Trophoblast cell (in vitro differentiated cells and primary cell): ENCODE results near the gene MDK.
"Not testable (repeated sequence)": the region's sequence is repeated elsewhere in the genome, so short reads cannot be mapped to it uniquely, and the experiment has no call there.

Experiments
- DNase-seq, 2 donors: peaks; one replicate each; pipeline ENCODE4 v3.0.0-alpha.2; 2016
- H2AFZ ChIP-seq: 2 replicates; pipeline ENCODE4 v1.6.1; 2013; ENCODE audit warnings: low read length, moderate library complexity, mild to moderate bottlenecking; ENCODE audit not compliant: insufficient read depth, poor library complexity
- H2AK5ac ChIP-seq: 2 replicates; pipeline ENCODE4 v1.6.1; 2013; ENCODE audit warnings: mild to moderate bottlenecking, low read length
- H2BK120ac ChIP-seq: 2 replicates; pipeline ENCODE4 v1.6.1; 2013; ENCODE audit warnings: low read length, mild to moderate bottlenecking, moderate library complexity; ENCODE audit not compliant: insufficient read depth, poor library complexity
- H2BK12ac ChIP-seq: 2 replicates; pipeline ENCODE4 v1.6.1; 2013; ENCODE audit warnings: mild to moderate bottlenecking, low read length, moderate library complexity
- H2BK5ac ChIP-seq: 2 replicates; pipeline ENCODE4 v1.6.1; 2013; ENCODE audit warnings: low read length, low read depth, moderate library complexity, mild to moderate bottlenecking; ENCODE audit not compliant: poor library complexity
- H3K14ac ChIP-seq: 2 replicates; pipeline ENCODE4 v1.6.1; 2013; ENCODE audit warnings: mild to moderate bottlenecking, low read length
- H3K18ac ChIP-seq: 2 replicates; pipeline ENCODE4 v1.6.1; 2013; ENCODE audit warnings: mild to moderate bottlenecking, low read length
- H3K23ac ChIP-seq: 2 replicates; pipeline ENCODE4 v1.6.1; 2013; ENCODE audit warnings: low read length
- H3K27ac ChIP-seq: 2 replicates; pipeline ENCODE4 v1.5.1; 2013; ENCODE audit warnings: low read depth, mild to moderate bottlenecking, inconsistent platforms, low read length, moderate library complexity
- H3K27me3 ChIP-seq: 2 replicates; pipeline ENCODE4 v1.6.1; 2013; ENCODE audit warnings: inconsistent platforms, mild to moderate bottlenecking, low read length, moderate library complexity; ENCODE audit not compliant: insufficient read depth
- H3K36me3 ChIP-seq, 2 experiments: 1 replicate in 1 of 2; 2 replicates in 1 of 2; pipeline ENCODE4 v1.6.1; 2013; ENCODE audit warnings: low read length in 2 of 2, mild to moderate bottlenecking in 2 of 2, moderate library complexity in 1 of 2; ENCODE audit not compliant: insufficient read depth in 2 of 2, control insufficient read depth in 1 of 2
- H3K4ac ChIP-seq: 2 replicates; pipeline ENCODE4 v1.6.1; 2013; ENCODE audit warnings: low read depth, mild to moderate bottlenecking, low read length, moderate library complexity
- H3K4me1 ChIP-seq, 2 experiments: 1 replicate in 1 of 2; 2 replicates in 1 of 2; pipeline ENCODE4 v1.6.1; 2013; ENCODE audit warnings: low read length in 2 of 2, mild to moderate bottlenecking in 2 of 2, moderate library complexity in 1 of 2; ENCODE audit not compliant: insufficient read depth in 2 of 2, control insufficient read depth in 1 of 2
- H3K4me2 ChIP-seq: 2 replicates; pipeline ENCODE4 v1.6.1; 2013; ENCODE audit warnings: inconsistent platforms, mild to moderate bottlenecking, low read length, moderate library complexity
- H3K4me3 ChIP-seq: 2 replicates; pipeline ENCODE4 v1.5.1; 2013; ENCODE audit warnings: mild to moderate bottlenecking, low read depth, low read length, inconsistent platforms
- H3K79me1 ChIP-seq: one replicate; pipeline ENCODE4 v1.6.1; 2013; ENCODE audit warnings: low read length
- H3K79me2 ChIP-seq: 2 replicates; pipeline ENCODE4 v1.6.1; 2013; ENCODE audit warnings: low read length, mild to moderate bottlenecking; ENCODE audit not compliant: control insufficient read depth, insufficient read depth, poor library complexity
- H3K9ac ChIP-seq: 2 replicates; pipeline ENCODE4 v1.6.1; 2013; ENCODE audit warnings: mild to moderate bottlenecking, low read length
- H3K9me3 ChIP-seq: 2 replicates; pipeline ENCODE4 v1.6.1; 2013; ENCODE audit warnings: low read depth, mild to moderate bottlenecking, control low read depth, inconsistent platforms, low read length; ENCODE audit not compliant: insufficient read depth
- H4K12ac ChIP-seq: 2 replicates; pipeline ENCODE4 v1.6.1; 2013; ENCODE audit warnings: low read depth, mild to moderate bottlenecking, low read length, moderate library complexity
- H4K8ac ChIP-seq: 2 replicates; pipeline ENCODE4 v1.6.1; 2013; ENCODE audit warnings: low read depth, mild to moderate bottlenecking, low read length, moderate library complexity
- H4K91ac ChIP-seq: one replicate; pipeline ENCODE4 v1.6.1; 2013; ENCODE audit warnings: low read depth, mild to moderate bottlenecking, low read length, moderate library complexity
- WGBS: extraction: QIAGEN DNeasy Blood & Tissue Kit; methylation state at CpG from one replicate; pipeline ENCODE4 v1.1.7; 2013; ENCODE audit warnings: missing lambda C conversion rate; ENCODE audit not compliant: insufficient read length, insufficient coverage; ENCODE audit errors: extremely low coverage; 5-methylcytosine and 5-hydroxymethylcytosine counted together

Gene MDK

GRCh38 chr11:46378811-46379481 is 2.5 kb upstream of the MDK start:
- Histone ChIP-seq H3K4ac (no peak overlapping the region), H3K23ac (no peak overlapping the region), H2AK5ac (peak overlapping the region; percentile 30), H3K79me1 (peaks cover 24% of the 10 kb centered on the region), H2BK5ac (no peak overlapping the region), H3K27me3 (no peaks in the 10 kb centered on the region), H3K9me3 (peaks cover 3% of the 10 kb centered on the region), H4K91ac (peak overlapping the region; percentile 22), H2AFZ (no peak overlapping the region), H3K9ac (no peak overlapping the region), H3K4me2 (peak overlapping the region; percentile 19), H3K27ac (peak overlapping the region; percentile 52), H2BK120ac (no peak overlapping the region), H2BK12ac (no peak overlapping the region), H3K36me3 (peaks cover 59 to 60% of the 10 kb centered on the region in 2 experiments), H3K4me3 (no peak overlapping the region), H3K4me1 (peaks cover 15 to 17% of the 10 kb centered on the region in 2 experiments), H3K18ac (no peak overlapping the region), H4K8ac (no peak overlapping the region), H3K79me2 (peaks cover 13% of the 10 kb centered on the region), H4K12ac (no peak overlapping the region), H3K14ac (no peak overlapping the region)
- DNase-seq: no peak
- WGBS: no CpG with 5 or more reads among the region's 20 CpGs

GRCh38 chr11:46379482-46380293 is 1.8 kb upstream of the MDK start:
- H3K9me3 ChIP-seq, H3K18ac ChIP-seq, H2AFZ ChIP-seq, H3K23ac ChIP-seq, H3K9ac ChIP-seq, H3K4ac ChIP-seq, H2BK12ac ChIP-seq, H3K27me3 ChIP-seq, H4K12ac ChIP-seq: not testable (repeated sequence)
- Histone ChIP-seq H2AK5ac (peak overlapping the region; percentile 30), H3K79me1 (peaks cover 24% of the 10 kb centered on the region), H2BK5ac (peak overlapping the region; percentile 60), H2BK120ac (peak overlapping the region; percentile 30), H3K79me2 (peaks cover 13% of the 10 kb centered on the region), H3K27ac (peak overlapping the region; percentile 100), H3K14ac (peak overlapping the region; percentile 58), H4K91ac (peak overlapping the region; percentile 80), H3K4me1 (peaks cover 15 to 17% of the 10 kb centered on the region in 2 experiments), H3K36me3 (peaks cover 54 to 56% of the 10 kb centered on the region in 2 experiments), H3K4me2 (peak overlapping the region; percentile 47), H3K4me3 (peak overlapping the region; percentile 55), H4K8ac (peak overlapping the region; percentile 32)
- WGBS: no CpG with 5 or more reads among the region's 36 CpGs
- peak; percentile 60 to 71 for DNase-seq

GRCh38 chr11:46380340-46381047 is 975 bp upstream of the MDK start:
- H3K9ac ChIP-seq: peak overlapping the region; percentile 24
- H3K9me3 ChIP-seq: no peaks in the 10 kb centered on the region
- DNase-seq: peak in 1 of 2 donors; percentile 48
- H3K27me3 ChIP-seq: no peaks in the 10 kb centered on the region
- no peak overlapping the region for H2BK12ac ChIP-seq
- H3K23ac ChIP-seq: no peak overlapping the region
- peaks cover 13% of the 10 kb centered on the region for H3K79me2 ChIP-seq
- peak overlapping the region; percentile 96 for H4K8ac ChIP-seq
- peak overlapping the region; percentile 79 for H3K4me3 ChIP-seq
- H4K91ac ChIP-seq: peak overlapping the region; percentile 100
- peaks cover 46 to 47% of the 10 kb centered on the region in 2 experiments for H3K36me3 ChIP-seq
- no CpG with 5 or more reads among the region's 45 CpGs for WGBS
- H3K4me1 ChIP-seq: peaks cover 15 to 17% of the 10 kb centered on the region in 2 experiments
- peak overlapping the region; percentile 97 for H3K14ac ChIP-seq
- peak overlapping the region; percentile 73 for H3K4me2 ChIP-seq
- H3K79me1 ChIP-seq: peaks cover 24% of the 10 kb centered on the region
- peak overlapping the region; percentile 87 for H3K4ac ChIP-seq
- H2BK5ac ChIP-seq: peak overlapping the region; percentile 96
- H2AFZ ChIP-seq: peak overlapping the region; percentile 51
- H3K27ac ChIP-seq: peak overlapping the region; percentile 100
- H3K18ac ChIP-seq: peak overlapping the region; percentile 95
- H2BK120ac ChIP-seq: peak overlapping the region; percentile 98
- no peak overlapping the region for H2AK5ac ChIP-seq
- H4K12ac ChIP-seq: peak overlapping the region; percentile 90
